ENCODE measurements around the gene UXS1. TPM values are rescaled to one million over a fixed set of nuclear protein-coding genes. Genes with fewer than 3 reads are reported as not detected.

UXS1 gene
- total RNA-seq, 1 donor from 2014 or later, result 38.0 TPM

GRCh38 chr2:106176446-106177099 lies 17.5 kb downstream of the UXS1 start:
- H3K4me2 ChIP-seq, result no peak overlapping the region
- H3K27me3 Mint-ChIP-seq (ENCODE audit: insufficient read depth, low read depth), result no peaks in the 10 kb centered on the region
- H3K9me3 ChIP-seq (ENCODE audit: low read depth), result no peaks in the 10 kb centered on the region
- no peak for DNase-seq (ENCODE audit: low spot score)
- H3K9ac ChIP-seq, result no peak overlapping the region
- no peak overlapping the region for H3K4me3 Mint-ChIP-seq
- H2AFZ ChIP-seq (replicated peaks), result no peak overlapping the region
- H3K4me1 Mint-ChIP-seq, result peaks cover 7% of the 10 kb centered on the region
- no peak overlapping the region for H3K27ac ChIP-seq
- no peak overlapping the region for H3K4me3 ChIP-seq
- H3F3A ChIP-seq (ENCODE audit: low read depth), result no peaks in the 10 kb centered on the region
- H3K79me2 ChIP-seq (ENCODE audit: low read depth), result peaks cover 90% of the 10 kb centered on the region
- H4K20me1 ChIP-seq (ENCODE audit: low read depth), result peaks cover 80% of the 10 kb centered on the region
- H3K27me3 ChIP-seq, result no peaks in the 10 kb centered on the region
- H3K27ac Mint-ChIP-seq, result no peak overlapping the region
- H3K4me1 ChIP-seq, result peaks cover 3% of the 10 kb centered on the region
- peaks cover 22% of the 10 kb centered on the region for H3K36me3 Mint-ChIP-seq
- TF ChIP-seq EZH2 (IDR thresholded peaks at IDR 0.05) (no peak), CTCF (IDR thresholded peaks at IDR 0.05) (no peak), EZH2phosphoT487 (IDR thresholded peaks at IDR 0.05) (no peak)
- no peaks in the 10 kb centered on the region for H3K36me3 ChIP-seq
- H3K9me3 Mint-ChIP-seq, result no peaks in the 10 kb centered on the region

DNA sequence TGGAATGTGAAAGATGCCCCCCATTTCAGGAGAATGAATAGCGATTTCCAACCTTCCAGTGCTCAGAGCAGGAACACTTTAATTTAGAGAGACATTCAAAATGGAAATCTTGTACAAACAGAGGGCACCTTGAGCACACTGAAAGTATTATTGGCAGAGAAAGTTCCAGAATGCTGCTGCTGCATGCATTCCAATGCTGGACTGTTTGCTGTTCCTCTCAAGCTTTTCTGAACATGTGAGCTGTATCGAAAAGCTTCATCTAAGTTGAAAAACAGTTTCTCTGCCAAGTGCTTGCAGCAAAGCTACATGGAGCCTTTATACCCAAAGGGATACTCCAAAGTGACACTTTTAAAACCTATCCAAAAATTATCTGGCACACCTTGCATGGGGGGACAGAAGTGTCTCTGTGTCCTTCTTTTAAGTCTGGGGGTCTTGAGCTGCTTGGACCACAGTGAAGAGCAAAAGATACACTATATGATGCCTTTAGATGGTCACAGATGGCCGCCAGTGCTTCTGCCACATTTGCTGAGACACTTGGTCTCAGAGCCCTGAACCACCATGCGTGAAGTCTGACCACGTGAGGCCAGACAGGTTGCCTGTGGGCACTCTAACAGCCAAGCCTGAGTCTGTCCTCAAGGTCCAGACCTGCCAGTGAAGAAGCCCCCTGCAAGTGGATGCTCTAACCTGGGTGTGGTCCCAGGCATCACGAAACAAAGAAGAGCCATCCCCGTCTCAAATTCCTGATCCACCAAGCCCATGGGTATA lies 18.8 kb downstream of the UXS1 start:
- H3K4me1 ChIP-seq, result peaks cover 3% of the 10 kb centered on the region
- H2AFZ ChIP-seq (replicated peaks), result no peak overlapping the region
- H3K9me3 ChIP-seq (ENCODE audit: low read depth), result no peaks in the 10 kb centered on the region
- peaks cover 76% of the 10 kb centered on the region for H4K20me1 ChIP-seq (ENCODE audit: low read depth)
- Mint-ChIP-seq H3K36me3 (peaks cover 19% of the 10 kb centered on the region), H3K9me3 (no peaks in the 10 kb centered on the region), H3K4me1 (peaks cover 7% of the 10 kb centered on the region), H3K4me3 (no peak overlapping the region), H3K27ac (no peak overlapping the region), H3K27me3 (ENCODE audit: insufficient read depth, low read depth) (no peaks in the 10 kb centered on the region)
- H3K36me3 ChIP-seq, result no peaks in the 10 kb centered on the region
- no peak overlapping the region for H3K27ac ChIP-seq
- no peak for DNase-seq (ENCODE audit: low spot score)
- TF ChIP-seq EZH2phosphoT487 (IDR thresholded peaks at IDR 0.05) (no peak), EZH2 (IDR thresholded peaks at IDR 0.05) (no peak), CTCF (IDR thresholded peaks at IDR 0.05) (no peak)
- peaks cover 90% of the 10 kb centered on the region for H3K79me2 ChIP-seq (ENCODE audit: low read depth)
- no peak overlapping the region for H3K4me2 ChIP-seq
- no peaks in the 10 kb centered on the region for H3K27me3 ChIP-seq
- no peak overlapping the region for H3K4me3 ChIP-seq
- no peak overlapping the region for H3K9ac ChIP-seq
- no peaks in the 10 kb centered on the region for H3F3A ChIP-seq (ENCODE audit: low read depth)

- TF ChIP-seq EZH2phosphoT487 (IDR thresholded peaks at IDR 0.05) (no peak), EZH2 (IDR thresholded peaks at IDR 0.05) (no peak), CTCF (IDR thresholded peaks at IDR 0.05) (no peak)
- no peak overlapping the region for H3K27ac Mint-ChIP-seq
Observed at GRCh38 chr2:106174056-106174455, 20.0 kb downstream of the UXS1 start.

More at GRCh38 chr2:106174056-106174455, 20.0 kb downstream of the UXS1 start:
- Histone ChIP-seq H3K79me2 (ENCODE audit: low read depth) (peaks cover 90% of the 10 kb centered on the region), H3K4me2 (no peak overlapping the region), H3K36me3 (no peaks in the 10 kb centered on the region), H3F3A (ENCODE audit: low read depth) (no peaks in the 10 kb centered on the region), H3K4me3 (no peak overlapping the region), H3K9ac (no peak overlapping the region), H4K20me1 (ENCODE audit: low read depth) (peaks cover 73% of the 10 kb centered on the region), H3K4me1 (peaks cover 3% of the 10 kb centered on the region), H3K27ac (no peak overlapping the region), H3K9me3 (ENCODE audit: low read depth) (no peaks in the 10 kb centered on the region), H2AFZ (replicated peaks) (no peak overlapping the region), H3K27me3 (no peaks in the 10 kb centered on the region)
- Mint-ChIP-seq H3K9me3 (no peaks in the 10 kb centered on the region), H3K4me3 (no peak overlapping the region), H3K4me1 (peaks cover 6% of the 10 kb centered on the region), H3K27me3 (ENCODE audit: insufficient read depth, low read depth) (no peaks in the 10 kb centered on the region), H3K36me3 (peaks cover 16% of the 10 kb centered on the region)
- no peak for DNase-seq (ENCODE audit: low spot score)

Data from neural progenitor cell (in vitro differentiated cells).